Stromal cell of bone marrow (primary cell): ENCODE measurements around the gene CACTIN.

Source experiments
- DNase-seq: peaks from one replicate; pipeline ENCODE4 v3.0.0-alpha.2; 2012; ENCODE audit warnings: low read depth

CACTIN gene

GRCh38 chr19:3563709-3564524 lies 62.7 kb downstream of the CACTIN start:
- DNase-seq, result no peak
